ENCODE data around the gene RAP1A.

GRCh38 chr1:111705841-111706240, 86.3 kb downstream of the RAP1A start:
- TF ChIP-seq, protein P1, sequence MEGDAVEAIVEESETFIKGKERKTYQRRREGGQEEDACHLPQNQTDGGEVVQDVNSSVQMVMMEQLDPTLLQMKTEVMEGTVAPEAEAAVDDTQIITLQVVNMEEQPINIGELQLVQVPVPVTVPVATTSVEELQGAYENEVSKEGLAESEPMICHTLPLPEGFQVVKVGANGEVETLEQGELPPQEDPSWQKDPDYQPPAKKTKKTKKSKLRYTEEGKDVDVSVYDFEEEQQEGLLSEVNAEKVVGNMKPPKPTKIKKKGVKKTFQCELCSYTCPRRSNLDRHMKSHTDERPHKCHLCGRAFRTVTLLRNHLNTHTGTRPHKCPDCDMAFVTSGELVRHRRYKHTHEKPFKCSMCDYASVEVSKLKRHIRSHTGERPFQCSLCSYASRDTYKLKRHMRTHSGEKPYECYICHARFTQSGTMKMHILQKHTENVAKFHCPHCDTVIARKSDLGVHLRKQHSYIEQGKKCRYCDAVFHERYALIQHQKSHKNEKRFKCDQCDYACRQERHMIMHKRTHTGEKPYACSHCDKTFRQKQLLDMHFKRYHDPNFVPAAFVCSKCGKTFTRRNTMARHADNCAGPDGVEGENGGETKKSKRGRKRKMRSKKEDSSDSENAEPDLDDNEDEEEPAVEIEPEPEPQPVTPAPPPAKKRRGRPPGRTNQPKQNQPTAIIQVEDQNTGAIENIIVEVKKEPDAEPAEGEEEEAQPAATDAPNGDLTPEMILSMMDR (IDR thresholded peaks at IDR 0.05), result no peak
- no peak for TF ChIP-seq FOXJ3 (CRISPR knock-in tag; IDR thresholded peaks at IDR 0.05)
- no peak for TF ChIP-seq TAF1 (IDR thresholded peaks at IDR 0.05; ENCODE audit: borderline replicate concordance, low read depth, low read length)
- no peak for TF ChIP-seq POLR2AphosphoS5 (IDR thresholded peaks at IDR 0.05; ENCODE audit: low read depth, low read length)
- no peak for TF ChIP-seq EZH2phosphoT487 (IDR thresholded peaks at IDR 0.05; ENCODE audit: borderline replicate concordance, low read depth)
- TF ChIP-seq TCF12 (IDR thresholded peaks at IDR 0.05), result no peak
- no peak for TF ChIP-seq USF1 (IDR thresholded peaks at IDR 0.05; ENCODE audit: borderline replicate concordance, low read depth)
- TF ChIP-seq USF2 (IDR thresholded peaks at IDR 0.05; ENCODE audit: borderline replicate concordance, low read depth, low read length), result no peak
- TF ChIP-seq GATA2 (CRISPR knock-in tag; IDR thresholded peaks at IDR 0.05), result no peak
- no peak for TF ChIP-seq YY1 (IDR thresholded peaks at IDR 0.05; ENCODE audit: low read depth)
- TF ChIP-seq, protein P2, sequence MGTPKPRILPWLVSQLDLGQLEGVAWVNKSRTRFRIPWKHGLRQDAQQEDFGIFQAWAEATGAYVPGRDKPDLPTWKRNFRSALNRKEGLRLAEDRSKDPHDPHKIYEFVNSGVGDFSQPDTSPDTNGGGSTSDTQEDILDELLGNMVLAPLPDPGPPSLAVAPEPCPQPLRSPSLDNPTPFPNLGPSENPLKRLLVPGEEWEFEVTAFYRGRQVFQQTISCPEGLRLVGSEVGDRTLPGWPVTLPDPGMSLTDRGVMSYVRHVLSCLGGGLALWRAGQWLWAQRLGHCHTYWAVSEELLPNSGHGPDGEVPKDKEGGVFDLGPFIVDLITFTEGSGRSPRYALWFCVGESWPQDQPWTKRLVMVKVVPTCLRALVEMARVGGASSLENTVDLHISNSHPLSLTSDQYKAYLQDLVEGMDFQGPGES (IDR thresholded peaks at IDR 0.05; ENCODE audit: low read depth, low read length), result no peak
- no peak for TF ChIP-seq NFIC (IDR thresholded peaks at IDR 0.05; ENCODE audit: borderline replicate concordance)
